C4-2B (cell line): ENCODE results near the gene PRKG1.

ENCODE experiments used
- CTCF ChIP-seq: fragments of 450-650 bp; conservative IDR thresholded peaks from 2 replicates; pipeline ENCODE4 v1.5.1; 2017; ENCODE audit warnings: mild to moderate bottlenecking
- ZFX ChIP-seq: fragments of 450-650 bp; IDR thresholded peaks from 2 replicates; pipeline ENCODE4 v1.6.1; 2017

GRCh38 chr10:51698473-51699063 lies 624.3 kb downstream of the PRKG1 start:
- TF ChIP-seq CTCF = no peak
- TF ChIP-seq ZFX = no peak
